Common myeloid progenitor, CD34-positive (primary cell): ENCODE data around the gene SFXN2.

ENCODE experiments used
- CTCF ChIA-PET: fragments of 350-600 bp; sonication (Branson Sonifier 250); formaldehyde crosslinking; loops from one replicate; lab custom pipeline; 2021; ENCODE audit warnings: antibody characterized with exemption; lab: Charles Lee
- POLR2A ChIA-PET: fragments of 350-600 bp; sonication (Branson Sonifier 250); formaldehyde crosslinking; loops from one replicate; lab custom pipeline; 2021; ENCODE audit warnings: antibody characterized with exemption; lab: Charles Lee
- DNase-seq, 3 donors: peaks; one replicate each; pipeline versions ENCODE4 v3.0.0 to v3.0.0-alpha.2; 2013
- H3K27ac ChIP-seq, 2 experiments: 1 replicate in 1 of 2; 2 replicates in 1 of 2; pipeline ENCODE4 v1.7.0; 2013; ENCODE audit warnings: inconsistent platforms in 2 of 2, low read length in 2 of 2, mild to moderate bottlenecking in 2 of 2, low read depth in 1 of 2, moderate library complexity in 1 of 2; ENCODE audit not compliant: severe bottlenecking in 2 of 2, insufficient read depth in 1 of 2, poor library complexity in 1 of 2
- H3K27me3 ChIP-seq, 5 experiments: replicated peaks in 2 of 5; 1 replicate in 3 of 5; 2 replicates in 2 of 5; pipeline versions ENCODE4 v1.6.1 to v1.7.0; 2013; ENCODE audit warnings: low read length in 4 of 5, mild to moderate bottlenecking in 2 of 5, moderate library complexity in 2 of 5, inconsistent platforms in 1 of 5; ENCODE audit not compliant: insufficient read depth in 5 of 5, control insufficient read depth in 4 of 5
- H3K36me3 ChIP-seq, 4 experiments: 1 replicate in 2 of 4; 2 replicates in 2 of 4; pipeline versions ENCODE4 v1.6.1 to v1.7.0; 2013; ENCODE audit warnings: low read length in 3 of 4, control low read depth in 1 of 4, mild to moderate bottlenecking in 1 of 4; ENCODE audit not compliant: control insufficient read depth in 4 of 4, insufficient read depth in 4 of 4
- H3K4me1 ChIP-seq, 4 experiments: 1 replicate in 3 of 4; 2 replicates in 1 of 4; pipeline versions ENCODE4 v1.6.1 to v1.7.1; 2013; ENCODE audit warnings: low read length in 3 of 4, mild to moderate bottlenecking in 3 of 4, control low read depth in 1 of 4, inconsistent platforms in 1 of 4, moderate library complexity in 1 of 4; ENCODE audit not compliant: control insufficient read depth in 4 of 4, insufficient read depth in 4 of 4; ENCODE audit errors: control extremely low read depth in 1 of 4
- H3K4me3 ChIP-seq, 7 experiments: 1 replicate in 4 of 7; 2 replicates in 3 of 7; pipeline versions ENCODE4 v1.5.1 to v1.7.0; 2013; ENCODE audit warnings: mild to moderate bottlenecking in 7 of 7, low read length in 6 of 7, moderate library complexity in 6 of 7, inconsistent platforms in 2 of 7, low read depth in 2 of 7, control low read depth in 1 of 7; ENCODE audit not compliant: insufficient read depth in 4 of 7, control insufficient read depth in 1 of 7; ENCODE audit errors: extremely low read depth in 1 of 7
- H3K9me3 ChIP-seq, 5 experiments: 1 replicate in 4 of 5; 2 replicates in 1 of 5; pipeline versions ENCODE4 v1.6.1 to v1.7.1; 2013; ENCODE audit warnings: low read length in 4 of 5, mild to moderate bottlenecking in 2 of 5, inconsistent platforms in 1 of 5, low read depth in 1 of 5, moderate library complexity in 1 of 5; ENCODE audit not compliant: control insufficient read depth in 4 of 5, insufficient read depth in 2 of 5; ENCODE audit errors: control extremely low read depth in 1 of 5
- WGBS: methylation state at CpG from one replicate; pipeline ENCODE4 v1.1.5; 2013; ENCODE audit not compliant: insufficient coverage; 5-methylcytosine and 5-hydroxymethylcytosine counted together

The SFXN2 gene

DNA sequence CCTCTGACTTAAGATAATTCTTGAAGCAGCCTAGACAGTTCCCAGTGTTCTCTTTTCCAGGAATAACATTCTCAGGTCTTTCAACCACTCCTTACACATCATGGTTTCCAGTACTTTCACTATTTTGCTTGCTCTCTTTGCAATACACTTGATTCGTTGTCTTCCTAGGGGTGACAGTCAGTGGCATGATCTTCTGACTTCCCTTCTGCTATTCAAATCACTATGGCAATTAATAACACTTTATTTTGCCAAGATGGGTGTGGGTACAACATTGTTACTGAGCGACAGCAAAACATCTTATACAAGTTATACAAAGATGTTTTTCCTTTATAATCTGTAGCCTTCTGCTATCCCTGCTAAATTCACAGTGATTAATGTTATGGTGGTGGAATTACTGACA is 15.5 kb upstream of the SFXN2 start:
- Histone ChIP-seq H3K4me1 (no peaks in the 10 kb centered on the region), H3K9me3 (no peaks in the 10 kb centered on the region), H3K27ac (no peak overlapping the region), H3K4me3 (no peak overlapping the region), H3K36me3 (peaks cover 0 to 18% (median 12%) of the 10 kb centered on the region in 4 experiments), H3K27me3 (no peaks in the 10 kb centered on the region)
- 100% methylated on average over 1 of the region's 2 CpGs for WGBS
- DNase-seq, result no peak
- ChIA-PET CTCF (no interaction called here), POLR2A (interaction anchor here (0.6 kb wide), 1 partner anchor 1455 kb away, joined by 3 read pairs; no protein-coding TSS in a partner anchor)

DNA sequence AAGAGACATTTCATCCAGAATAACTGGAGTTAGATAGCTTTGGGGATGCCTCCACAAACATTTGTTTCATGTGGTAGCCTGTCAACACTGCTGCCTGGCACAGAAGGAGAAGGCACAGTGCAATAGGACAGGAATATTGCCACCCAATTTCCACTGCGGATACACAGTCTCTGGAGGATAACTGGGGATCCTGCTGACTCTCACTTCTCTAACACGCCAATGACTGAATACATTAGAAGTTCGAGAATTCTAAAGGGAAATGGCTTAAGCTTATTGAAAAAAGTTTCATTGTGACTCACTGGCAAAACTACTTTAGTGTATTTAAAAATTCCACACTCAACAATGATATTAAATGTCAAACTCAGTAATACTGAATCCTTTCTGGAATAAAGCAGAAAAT is 13.2 kb upstream of the SFXN2 start:
- Histone ChIP-seq H3K4me1 (no peaks in the 10 kb centered on the region), H3K27me3 (no peaks in the 10 kb centered on the region), H3K36me3 (peaks cover 0 to 18% (median 12%) of the 10 kb centered on the region in 4 experiments), H3K9me3 (no peaks in the 10 kb centered on the region), H3K4me3 (no peak overlapping the region), H3K27ac (no peak overlapping the region)
- CTCF ChIA-PET, result interaction anchor here (1.4 kb wide), 1 partner anchor 23 kb away, joined by 7 read pairs; no protein-coding TSS in a partner anchor
- DNase-seq, result no peak
- WGBS, result no CpG with 5 or more reads among the region's 3 CpGs
- POLR2A ChIA-PET, result no interaction called here

DNA sequence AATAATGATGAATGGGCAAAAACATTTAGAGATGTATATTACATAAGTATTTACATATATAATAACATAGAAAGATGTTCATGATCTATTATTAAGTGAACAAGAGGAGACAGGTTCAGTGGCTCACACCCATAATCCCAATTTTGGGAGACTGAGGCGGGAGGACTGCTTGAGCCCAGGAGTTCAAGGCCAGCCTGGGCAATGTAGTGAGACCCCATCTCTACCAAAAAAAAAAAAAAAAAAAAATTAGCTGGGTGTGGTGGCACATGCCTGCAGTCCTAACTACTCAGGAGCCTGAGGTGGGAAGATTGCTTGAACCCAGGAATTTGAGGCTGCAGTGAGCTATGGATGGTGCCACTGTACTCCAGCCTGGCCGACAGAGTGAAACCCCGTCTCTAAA is 12.6 kb upstream of the SFXN2 start:
- H3K27me3 ChIP-seq, result no peaks in the 10 kb centered on the region
- no peak overlapping the region for H3K27ac ChIP-seq
- WGBS, result no CpG with 5 or more reads among the region's 3 CpGs
- no peak for DNase-seq
- ChIA-PET POLR2A (no interaction called here), CTCF (interaction anchor here (0.6 to 1.4 kb wide), 4 partner anchors 19 to 52 kb away, joined by 3 to 7 read pairs (median 4); no protein-coding TSS in a partner anchor)
- H3K4me1 ChIP-seq, result no peaks in the 10 kb centered on the region
- H3K9me3 ChIP-seq, result no peaks in the 10 kb centered on the region
- H3K4me3 ChIP-seq, result no peak overlapping the region
- peaks cover 0 to 18% (median 10%) of the 10 kb centered on the region in 4 experiments for H3K36me3 ChIP-seq

DNA sequence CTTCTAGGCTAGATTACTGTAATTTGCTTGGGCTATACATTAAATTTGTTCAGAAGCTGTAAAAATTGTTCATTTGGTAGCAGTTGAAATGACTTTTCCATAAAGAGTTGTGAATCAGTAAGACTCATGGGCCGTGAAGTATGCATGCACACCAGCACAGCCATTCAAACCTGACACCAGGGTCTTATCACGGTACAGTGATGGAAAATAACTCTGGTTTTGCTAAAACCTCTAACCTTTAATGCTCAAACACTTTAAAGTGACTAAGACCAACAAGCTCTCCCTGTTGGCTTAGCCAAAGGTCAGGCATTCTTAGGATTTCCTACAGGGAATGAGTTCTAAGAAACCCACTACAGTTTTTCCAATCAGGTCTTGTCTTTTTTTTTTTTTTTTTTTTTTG is 11.7 kb upstream of the SFXN2 start:
- H3K4me3 ChIP-seq, result no peak overlapping the region
- ChIA-PET POLR2A (no interaction called here), CTCF (no interaction called here)
- WGBS, result 100% methylated on average over 2 of the region's 2 CpGs
- H3K4me1 ChIP-seq, result peaks cover 0 to 2% (median 0%) of the 10 kb centered on the region in 4 experiments
- H3K27ac ChIP-seq, result no peak overlapping the region
- H3K36me3 ChIP-seq, result peaks cover 0 to 15% (median 10%) of the 10 kb centered on the region in 4 experiments
- DNase-seq, result no peak
- H3K27me3 ChIP-seq, result no peaks in the 10 kb centered on the region
- no peaks in the 10 kb centered on the region for H3K9me3 ChIP-seq

DNA sequence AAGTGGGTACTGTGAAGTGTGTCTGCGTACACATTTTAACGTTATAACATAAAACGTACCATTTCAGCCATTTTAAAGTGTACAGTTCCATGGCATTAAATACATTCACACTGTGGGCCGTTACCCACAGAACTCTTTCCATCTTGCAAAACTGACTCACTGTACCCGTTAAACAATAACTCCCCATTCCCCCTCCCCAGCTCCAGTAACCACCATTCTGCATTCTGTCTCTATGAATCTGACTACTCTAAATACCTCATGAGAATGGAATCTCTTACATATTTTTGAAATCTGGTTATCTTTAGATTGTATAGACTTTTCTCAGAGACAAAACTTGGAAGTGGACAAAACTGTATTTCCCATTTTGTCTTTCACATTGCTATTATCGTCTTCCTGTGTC is 9.5 kb upstream of the SFXN2 start:
- Histone ChIP-seq H3K27ac (no peak overlapping the region), H3K36me3 (peaks cover 0 to 4% (median 0%) of the 10 kb centered on the region in 4 experiments), H3K9me3 (no peaks in the 10 kb centered on the region), H3K4me1 (peaks cover 0 to 2% (median 0%) of the 10 kb centered on the region in 4 experiments), H3K4me3 (no peak overlapping the region), H3K27me3 (no peaks in the 10 kb centered on the region)
- 91% methylated on average over 4 of the region's 6 CpGs for WGBS
- no peak for DNase-seq
- CTCF ChIA-PET, result interaction anchor here (1.0 kb wide), 1 partner anchor 29 kb away, joined by 3 read pairs; no protein-coding TSS in a partner anchor
- POLR2A ChIA-PET, result no interaction called here

DNA sequence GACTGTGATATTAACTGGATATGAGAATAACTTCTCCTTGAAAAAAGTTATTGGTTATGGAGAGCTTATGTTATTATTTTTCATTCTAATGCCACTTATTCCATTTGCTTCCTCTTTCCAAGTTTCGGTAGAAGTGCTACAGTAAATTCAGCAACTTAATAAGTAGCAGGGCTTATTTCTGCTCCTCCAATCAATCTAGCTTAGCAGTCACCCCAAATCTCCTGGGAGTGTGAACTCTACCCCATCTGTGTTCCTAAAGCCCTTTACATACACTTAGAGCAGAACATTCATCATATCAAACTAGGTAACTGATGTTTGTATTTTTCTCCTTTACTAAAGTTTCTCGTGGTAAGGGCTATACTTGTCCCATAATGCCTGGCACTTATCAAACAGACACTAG is 8.9 kb upstream of the SFXN2 start:
- peaks cover 0 to 4% (median 0%) of the 10 kb centered on the region in 4 experiments for H3K36me3 ChIP-seq
- 60% methylated on average over 1 of the region's 2 CpGs for WGBS
- DNase-seq, result no peak
- ChIA-PET CTCF (interaction anchor here (1.0 kb wide), 1 partner anchor 30 kb away, joined by 3 read pairs; no protein-coding TSS in a partner anchor), POLR2A (no interaction called here)
- H3K4me1 ChIP-seq, result peaks cover 0 to 4% (median under 1%) of the 10 kb centered on the region in 4 experiments
- H3K27ac ChIP-seq, result no peak overlapping the region
- no peak overlapping the region for H3K4me3 ChIP-seq
- H3K9me3 ChIP-seq, result no peaks in the 10 kb centered on the region
- H3K27me3 ChIP-seq, result no peaks in the 10 kb centered on the region

DNA sequence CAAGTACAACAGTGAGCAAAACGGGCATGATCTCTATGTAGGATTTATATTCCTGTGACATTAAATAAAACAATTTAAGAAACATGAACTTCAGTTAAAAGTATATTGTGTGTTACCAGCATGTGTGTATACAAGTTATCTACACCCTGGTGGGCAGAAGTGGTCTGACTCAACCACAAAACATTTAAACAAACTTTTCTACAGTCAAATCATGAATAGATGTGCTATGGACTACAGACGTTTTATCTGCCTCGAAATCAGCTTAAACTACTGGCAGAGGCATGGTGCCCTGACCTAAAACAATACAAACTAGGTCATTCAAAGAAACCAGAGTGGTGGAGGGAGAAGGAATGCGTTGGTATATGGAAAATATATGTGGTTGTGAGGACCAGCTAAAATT is 3.8 kb upstream of the SFXN2 start:
- Histone ChIP-seq H3K36me3 (no peaks in the 10 kb centered on the region), H3K4me1 (peaks cover 8 to 32% (median 18%) of the 10 kb centered on the region in 4 experiments), H3K9me3 (no peaks in the 10 kb centered on the region), H3K27me3 (no peaks in the 10 kb centered on the region), H3K27ac (no peak overlapping the region), H3K4me3 (no peak overlapping the region)
- DNase-seq, result peak; percentile 16 to 56 (median 48)
- ChIA-PET CTCF (interaction anchor here (0.7 to 10.0 kb wide), 7 partner anchors 10 to 599 kb away, joined by 3 to 86 read pairs (median 3); no protein-coding TSS in a partner anchor), POLR2A (no interaction called here)
- no CpG with 5 or more reads among the region's 4 CpGs for WGBS
